SK-N-SH (cell line): ENCODE data around the gene WNK1.

Experiments used
- EP300 ChIP-seq, 2 experiments: IDR thresholded peaks; 2 replicates each; pipeline versions ENCODE4 v1.4.0 to v1.6.1; 2012; ENCODE audit warnings: borderline replicate concordance in 1 of 2, low read depth in 1 of 2, low read length in 1 of 2
- EZH2phosphoT487 ChIP-seq: fragments of 200-600 bp; sonication (generic); IDR thresholded peaks from 2 replicates; pipeline ENCODE4 v1.6.1; 2017; ENCODE audit warnings: low read depth, mixed run types, mild to moderate bottlenecking, antibody characterized with exemption, moderate library complexity, borderline replicate concordance
- FOXJ3 ChIP-seq: sonication (generic); formaldehyde crosslinking; IDR thresholded peaks from 2 replicates; pipeline ENCODE4 v1.5.1; 2020; ENCODE audit warnings: mild to moderate bottlenecking, missing genetic modification reagents
- JUND ChIP-seq: IDR thresholded peaks from 2 replicates; pipeline ENCODE4 v1.4.0; 2012
- RAD21 ChIP-seq: IDR thresholded peaks from 2 replicates; pipeline ENCODE4 v1.6.1; 2012; ENCODE audit warnings: mild to moderate bottlenecking, low read length
- SIN3A ChIP-seq: IDR thresholded peaks from 2 replicates; pipeline ENCODE4 v1.6.1; 2012; ENCODE audit warnings: low read depth, mild to moderate bottlenecking, low read length, moderate library complexity, borderline replicate concordance
- TAF1 ChIP-seq: IDR thresholded peaks from 2 replicates; pipeline ENCODE4 v1.6.1; 2012; ENCODE audit warnings: low read depth, mild to moderate bottlenecking, low read length, moderate library complexity, borderline replicate concordance
- TCF12 ChIP-seq: IDR thresholded peaks from 2 replicates; pipeline ENCODE4 v1.4.0; 2012
- YY1 ChIP-seq: IDR thresholded peaks from 2 replicates; pipeline ENCODE4 v1.4.0; 2012; ENCODE audit warnings: low read depth, mild to moderate bottlenecking
- TF ChIP-seq, protein P1 (sequence below): fragments of 200-600 bp; sonication (generic); IDR thresholded peaks from 2 replicates; pipeline ENCODE4 v1.6.1; 2017; ENCODE audit warnings: antibody characterized with exemption, mild to moderate bottlenecking, moderate library complexity
- TF ChIP-seq, protein P2 (sequence below): IDR thresholded peaks from 2 replicates; pipeline ENCODE4 v1.4.0; 2012; ENCODE audit warnings: low read depth

DNA sequence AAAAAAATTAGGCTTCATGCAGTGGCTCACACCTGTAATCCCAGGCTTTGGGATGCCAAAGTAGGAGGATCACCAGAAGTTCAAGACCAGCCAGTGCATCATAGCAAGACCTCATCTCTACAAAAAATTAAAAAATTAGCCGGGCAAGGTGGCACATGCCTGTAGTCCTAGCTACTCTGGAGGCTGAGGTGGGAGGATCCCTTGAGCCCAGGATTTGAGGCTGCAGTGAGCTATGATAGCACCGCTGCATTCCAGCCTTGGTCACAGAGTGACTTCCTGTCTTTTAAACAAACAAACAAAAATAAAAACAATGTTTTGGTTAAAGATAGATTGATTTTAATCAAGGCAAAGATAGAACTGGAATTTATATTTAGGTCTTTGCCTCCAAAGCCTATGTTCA, 60.6 kb downstream of the WNK1 start:
- TF ChIP-seq YY1 (no peak), EP300 (IDR thresholded peaks at IDR 0.05; ENCODE audit: borderline replicate concordance in 1 of 2, low read depth in 1 of 2, low read length in 1 of 2) (no peak), FOXJ3 (CRISPR knock-in tag) (no peak), RAD21 (no peak), SIN3A (no peak), TAF1 (no peak), EZH2phosphoT487 (no peak), TCF12 (no peak), JUND (no peak)
- TF ChIP-seq, protein P1, sequence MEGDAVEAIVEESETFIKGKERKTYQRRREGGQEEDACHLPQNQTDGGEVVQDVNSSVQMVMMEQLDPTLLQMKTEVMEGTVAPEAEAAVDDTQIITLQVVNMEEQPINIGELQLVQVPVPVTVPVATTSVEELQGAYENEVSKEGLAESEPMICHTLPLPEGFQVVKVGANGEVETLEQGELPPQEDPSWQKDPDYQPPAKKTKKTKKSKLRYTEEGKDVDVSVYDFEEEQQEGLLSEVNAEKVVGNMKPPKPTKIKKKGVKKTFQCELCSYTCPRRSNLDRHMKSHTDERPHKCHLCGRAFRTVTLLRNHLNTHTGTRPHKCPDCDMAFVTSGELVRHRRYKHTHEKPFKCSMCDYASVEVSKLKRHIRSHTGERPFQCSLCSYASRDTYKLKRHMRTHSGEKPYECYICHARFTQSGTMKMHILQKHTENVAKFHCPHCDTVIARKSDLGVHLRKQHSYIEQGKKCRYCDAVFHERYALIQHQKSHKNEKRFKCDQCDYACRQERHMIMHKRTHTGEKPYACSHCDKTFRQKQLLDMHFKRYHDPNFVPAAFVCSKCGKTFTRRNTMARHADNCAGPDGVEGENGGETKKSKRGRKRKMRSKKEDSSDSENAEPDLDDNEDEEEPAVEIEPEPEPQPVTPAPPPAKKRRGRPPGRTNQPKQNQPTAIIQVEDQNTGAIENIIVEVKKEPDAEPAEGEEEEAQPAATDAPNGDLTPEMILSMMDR: no peak
- TF ChIP-seq, protein P2, sequence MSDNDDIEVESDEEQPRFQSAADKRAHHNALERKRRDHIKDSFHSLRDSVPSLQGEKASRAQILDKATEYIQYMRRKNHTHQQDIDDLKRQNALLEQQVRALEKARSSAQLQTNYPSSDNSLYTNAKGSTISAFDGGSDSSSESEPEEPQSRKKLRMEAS: no peak
